ENCODE results near the gene RYR1. TPM values are rescaled to one million over a fixed set of nuclear protein-coding genes. Genes with fewer than 3 reads are reported as not detected.

The RYR1 gene
- total and polyA plus RNA-seq, 10 of the 15 experiments (the other 5 are each of a cell fraction or from before 2014, with no cell fraction given) = under 0.01 to 0.32 (median 0.07) TPM; not detected in 1

DNA sequence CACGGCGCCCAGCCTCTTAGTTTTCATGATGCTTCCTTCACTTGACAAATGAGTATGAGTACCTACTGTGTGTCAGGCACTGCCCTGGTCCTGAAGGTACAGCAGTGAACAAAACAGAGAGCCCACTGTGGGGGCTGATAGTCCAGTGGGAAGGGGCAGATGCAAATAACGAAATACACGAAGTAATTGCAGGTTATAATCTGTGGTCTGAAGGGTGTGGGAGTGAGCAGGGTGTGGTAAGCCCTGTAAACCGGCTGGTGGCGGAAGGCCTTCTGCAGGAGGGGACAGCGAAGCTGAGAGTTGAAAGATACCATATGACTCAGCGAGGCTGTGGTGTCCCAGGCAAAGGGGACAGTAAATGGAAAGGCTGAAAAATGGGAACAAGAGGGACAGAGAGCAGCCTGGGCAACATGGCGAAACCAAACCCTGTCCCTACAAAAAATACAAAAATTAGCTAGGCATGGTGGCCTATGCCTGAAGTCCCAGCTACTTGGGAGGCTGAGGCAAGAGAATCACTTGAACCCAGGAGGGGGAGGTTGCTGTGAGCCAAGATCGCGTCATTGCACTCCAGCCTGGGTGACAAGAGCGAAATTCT is 123.8 kb downstream of the RYR1 start (continued):
- TF ChIP-seq JUND (IDR thresholded peaks at IDR 0.05; ENCODE audit: low read depth, low read length) = peak; percentile 85
- peak; percentile 81 for TF ChIP-seq NR2F1 (conservative IDR thresholded peaks at IDR 0.05)
- peak; percentile 92 for TF ChIP-seq NBN (IDR thresholded peaks at IDR 0.05)
- TF ChIP-seq WRNIP1 (IDR thresholded peaks at IDR 0.05; ENCODE audit: borderline replicate concordance, low read depth, low read length) = no peak
- TF ChIP-seq NFXL1 (IDR thresholded peaks at IDR 0.05; ENCODE audit: borderline replicate concordance) = no peak
- peak; percentile 92 for TF ChIP-seq RELB (IDR thresholded peaks at IDR 0.05; ENCODE audit: low read depth)
- TF ChIP-seq ASH2L (IDR thresholded peaks at IDR 0.05; ENCODE audit: borderline replicate concordance, low read depth) = no peak
- peak; percentile 48; the same call in 1 of the 2 replicates for TF ChIP-seq ZNF687 (IDR thresholded peaks at IDR 0.05)
- peak; percentile 93 for TF ChIP-seq IRF4 (IDR thresholded peaks at IDR 0.05; ENCODE audit: low read depth, low read length)
- peak; percentile 79; the same call in 1 of the 2 replicates for TF ChIP-seq ATF7 (IDR thresholded peaks at IDR 0.05; ENCODE audit: low read depth)
- peak; percentile 66; the same call in 1 of the 2 replicates for TF ChIP-seq BMI1 (IDR thresholded peaks at IDR 0.05; ENCODE audit: borderline replicate concordance)
- peak; percentile 97 for TF ChIP-seq EED (IDR thresholded peaks at IDR 0.05; ENCODE audit: low read depth)
- peak; percentile 93 for TF ChIP-seq MTA2 (IDR thresholded peaks at IDR 0.05; ENCODE audit: low read depth)
- peak; percentile 77; the same call in 1 of the 2 replicates for TF ChIP-seq HDGF (IDR thresholded peaks at IDR 0.05)
- TF ChIP-seq CBX5 (IDR thresholded peaks at IDR 0.05; ENCODE audit: low read depth) = no peak
- TF ChIP-seq CTCF (IDR thresholded peaks at IDR 0.05 in 2 of 3, conservative IDR thresholded peaks at IDR 0.05 in 1 of 3; ENCODE audit: control insufficient read depth in 2 of 3, extremely low read depth in 1 of 3, insufficient read depth in 1 of 3, low read depth in 3 of 3, low read length in 3 of 3) = peak; percentile 39 to 43 (median 43); a peak in 4 of 6 replicates
- TF ChIP-seq KDM1A (IDR thresholded peaks at IDR 0.05; ENCODE audit: borderline replicate concordance) = no peak
- TF ChIP-seq TCF12 (IDR thresholded peaks at IDR 0.05; ENCODE audit: low read depth, low read length) = peak; percentile 90
- TF ChIP-seq SPI1 (IDR thresholded peaks at IDR 0.05; ENCODE audit: borderline replicate concordance, insufficient read depth, low read depth, low read length) = peak; percentile 4; the same call in 1 of the 2 replicates
- TF ChIP-seq KAT2A (conservative IDR thresholded peaks at IDR 0.05; ENCODE audit: control insufficient read depth, low read depth, low read length) = no peak
- TF ChIP-seq LARP7 (IDR thresholded peaks at IDR 0.05) = peak; percentile 64; the same call in 1 of the 2 replicates
- TF ChIP-seq SMARCA5 (IDR thresholded peaks at IDR 0.05) = peak; percentile 77; the same call in 1 of the 2 replicates
- TF ChIP-seq FOXM1 (IDR thresholded peaks at IDR 0.05; ENCODE audit: low read depth, low read length) = peak; percentile 66; the same call in 1 of the 2 replicates
- TF ChIP-seq MTA3 (IDR thresholded peaks at IDR 0.05; ENCODE audit: borderline replicate concordance, low read length) = peak; percentile 76; the same call in 1 of the 2 replicates
- no peak for TF ChIP-seq POLR2AphosphoS2 (IDR thresholded peaks at IDR 0.05; ENCODE audit: low read depth, low read length)
